Adrenal gland (tissue), 5 donors: ENCODE measurements around the gene POLR1H.

Experiments used
- CTCF ChIP-seq, 6 experiments: fragments of 450-650 bp in 4 of 6; fragments of 200-600 bp in 2 of 6; sonication (generic) in 1 of 6; IDR thresholded peaks; 1 replicate in 5 of 6; 2 replicates in 1 of 6; pipeline versions ENCODE4 v1.5.1 to v1.8.0; 2016 to 2021; ENCODE audit warnings: antibody characterized with exemption in 6 of 6, mild to moderate bottlenecking in 2 of 6, moderate library complexity in 1 of 6
- POLR2A ChIP-seq, 2 donors: fragments of 450-650 bp; IDR thresholded peaks; one replicate each; pipeline ENCODE4 v1.6.1; 2017; ENCODE audit warnings: antibody characterized with exemption in 2 of 2, mild to moderate bottlenecking in 2 of 2, moderate library complexity in 1 of 2
- donor health status: DM: no; HTN: no; CAD: no.

- TF ChIP-seq CTCF (IDR thresholded peaks at IDR 0.05) (no peak), POLR2A (IDR thresholded peaks at IDR 0.05) (no peak)
These were observed 2.2 kb downstream of the POLR1H start for GRCh38 chr6:30063315-30063714.
